Measurements from ENCODE around the gene MCC. TPM values are rescaled to one million over a fixed set of nuclear protein-coding genes. Genes with fewer than 3 reads are reported as not detected.

Gene MCC
- total and polyA plus RNA-seq, 2 experiments from 2014 or later, result 3.4 to 8.8 TPM

GRCh38 chr5:113034182-113034773 lies 454.0 kb downstream of the MCC start:
- H3K36me3 ChIP-seq (ENCODE audit: low read depth), result no peaks in the 10 kb centered on the region
- H3K4me3 ChIP-seq, result no peak overlapping the region
- H3F3A ChIP-seq (ENCODE audit: insufficient read depth), result peaks cover 31% of the 10 kb centered on the region
- in situ Hi-C loops (cut with MboI), result no loop called here
- no peaks in the 10 kb centered on the region for H3K9me2 ChIP-seq (ENCODE audit: insufficient read depth)
- peak; percentile 98 for DNase-seq
- H4K20me1 ChIP-seq (ENCODE audit: insufficient read depth), result no peaks in the 10 kb centered on the region
- H3K27me3 ChIP-seq (replicated peaks; ENCODE audit: insufficient read depth), result no peaks in the 10 kb centered on the region
- H2AFZ ChIP-seq, result no peak overlapping the region
- no peaks in the 10 kb centered on the region for H3K79me2 ChIP-seq (ENCODE audit: insufficient read depth)
- H3K9ac ChIP-seq, result no peak overlapping the region
- H3K4me2 ChIP-seq (ENCODE audit: unreplicated experiment), result peak overlapping the region; percentile 55
- no peaks in the 10 kb centered on the region for H3K9me3 ChIP-seq (ENCODE audit: low read depth)
- peak overlapping the region; percentile 46 for H3K27ac ChIP-seq
- H3K4me1 ChIP-seq (ENCODE audit: insufficient read depth), result peaks cover 42% of the 10 kb centered on the region
- TF ChIP-seq EZH2phosphoT487 (IDR thresholded peaks at IDR 0.05; ENCODE audit: insufficient read depth, low read depth) (0 out of 2 replicates have a peak, but pooled peaks have one; percentile 71), EZH2 (IDR thresholded peaks at IDR 0.05; ENCODE audit: insufficient read depth, poor library complexity, severe bottlenecking) (no peak)
- WGBS, 2 experiments (ENCODE audit: low coverage in 1 of 2, low lambda C conversion rate in 2 of 2, missing lambda C conversion rate in 2 of 2), result 52 to 53% methylated on average over 13 of the region's 13 CpGs

- WGBS, 2 experiments (ENCODE audit: low coverage in 1 of 2, low lambda C conversion rate in 2 of 2, missing lambda C conversion rate in 2 of 2), result 98% methylated on average over 2 of the region's 2 CpGs
- H3K27ac ChIP-seq, result no peak overlapping the region
- H3K4me3 ChIP-seq, result no peak overlapping the region
- no peaks in the 10 kb centered on the region; the same call in 1 of the 2 replicates for H3K36me3 ChIP-seq (ENCODE audit: low read depth)
- H2AFZ ChIP-seq, result no peak overlapping the region
- no peaks in the 10 kb centered on the region for H4K20me1 ChIP-seq (ENCODE audit: insufficient read depth)
- H3K4me1 ChIP-seq (ENCODE audit: insufficient read depth), result peaks cover 37% of the 10 kb centered on the region
- no peak overlapping the region for H3K4me2 ChIP-seq (ENCODE audit: unreplicated experiment)
- peaks cover 42% of the 10 kb centered on the region for H3F3A ChIP-seq (ENCODE audit: insufficient read depth)
- no peak for DNase-seq
- no peaks in the 10 kb centered on the region for H3K27me3 ChIP-seq (replicated peaks; ENCODE audit: insufficient read depth)
- no peaks in the 10 kb centered on the region for H3K9me3 ChIP-seq (ENCODE audit: low read depth)
- H3K9me2 ChIP-seq (ENCODE audit: insufficient read depth), result no peaks in the 10 kb centered on the region
- H3K79me2 ChIP-seq (ENCODE audit: insufficient read depth), result no peaks in the 10 kb centered on the region
- in situ Hi-C loops (cut with MboI), result no loop called here
- no peak overlapping the region for H3K9ac ChIP-seq
- TF ChIP-seq EZH2phosphoT487 (IDR thresholded peaks at IDR 0.05; ENCODE audit: insufficient read depth, low read depth) (no peak), EZH2 (IDR thresholded peaks at IDR 0.05; ENCODE audit: insufficient read depth, poor library complexity, severe bottlenecking) (no peak)
Measured at GRCh38 chr5:113031557-113031956, 456.7 kb downstream of the MCC start.

DNA sequence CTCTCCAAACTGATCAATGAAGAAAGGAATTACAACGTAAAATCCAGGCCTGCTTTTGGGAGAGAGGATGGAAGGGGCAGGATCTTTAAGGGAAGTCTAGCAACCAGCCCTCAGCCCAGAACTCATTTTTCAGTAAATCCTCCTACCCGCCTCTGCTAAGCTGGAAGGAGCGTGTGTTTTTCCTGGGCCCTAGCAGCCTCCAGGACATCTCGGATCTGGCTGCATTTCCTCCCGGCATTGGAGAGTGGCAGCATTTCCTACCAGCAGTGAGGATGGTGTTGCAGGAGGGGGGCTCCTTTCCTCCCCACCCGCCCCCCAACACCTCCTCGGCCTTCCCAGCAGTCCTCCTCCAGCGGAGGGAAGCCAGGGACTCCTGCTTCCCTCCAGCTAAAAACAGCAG lies 457.1 kb downstream of the MCC start:
- in situ Hi-C loops (cut with MboI), result no loop called here

DNA sequence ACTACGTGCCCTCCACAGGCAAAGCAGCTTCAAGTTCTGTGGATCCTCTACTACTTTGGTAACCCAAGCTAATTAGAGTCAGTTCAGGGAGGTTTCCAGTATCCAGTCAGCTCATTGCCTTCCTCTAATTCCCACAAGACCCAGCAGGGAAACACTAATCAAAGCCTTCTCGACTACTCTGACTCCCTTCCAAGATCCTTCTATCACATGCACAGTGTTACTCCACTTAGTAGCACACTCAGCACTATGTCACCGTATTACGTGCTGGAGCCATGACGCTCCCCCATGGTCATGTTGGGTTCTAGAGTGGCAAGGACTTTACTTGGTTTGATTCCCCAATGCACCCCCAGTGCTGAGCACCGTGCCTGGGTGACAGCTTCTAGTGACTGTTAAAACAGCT lies 458.6 kb downstream of the MCC start:
- H3K4me3 ChIP-seq, result no peak overlapping the region
- H3K79me2 ChIP-seq (ENCODE audit: insufficient read depth), result no peaks in the 10 kb centered on the region
- no peaks in the 10 kb centered on the region for H3K9me2 ChIP-seq (ENCODE audit: insufficient read depth)
- peak overlapping the region; percentile 30 for H3K4me2 ChIP-seq (ENCODE audit: unreplicated experiment)
- 32 to 33% methylated on average over 6 of the region's 6 CpGs for WGBS, 2 experiments (ENCODE audit: low coverage in 1 of 2, low lambda C conversion rate in 2 of 2, missing lambda C conversion rate in 2 of 2)
- H3K9me3 ChIP-seq (ENCODE audit: low read depth), result no peaks in the 10 kb centered on the region
- peaks cover 27% of the 10 kb centered on the region for H3K4me1 ChIP-seq (ENCODE audit: insufficient read depth)
- DNase-seq, result peak; percentile 91
- no peaks in the 10 kb centered on the region; the same call in 1 of the 2 replicates for H3K36me3 ChIP-seq (ENCODE audit: low read depth)
- H3K27ac ChIP-seq, result peak overlapping the region; percentile 64
- in situ Hi-C loops (cut with MboI), result no loop called here
- no peak overlapping the region for H2AFZ ChIP-seq
- H3K27me3 ChIP-seq (replicated peaks; ENCODE audit: insufficient read depth), result no peaks in the 10 kb centered on the region
- H3F3A ChIP-seq (ENCODE audit: insufficient read depth), result peaks cover 37% of the 10 kb centered on the region
- TF ChIP-seq EZH2 (IDR thresholded peaks at IDR 0.05; ENCODE audit: insufficient read depth, poor library complexity, severe bottlenecking), result no peak
- TF ChIP-seq EZH2phosphoT487 (IDR thresholded peaks at IDR 0.05; ENCODE audit: insufficient read depth, low read depth), result no peak
- H4K20me1 ChIP-seq (ENCODE audit: insufficient read depth), result no peaks in the 10 kb centered on the region
- peak overlapping the region; percentile 5; the same call in 1 of the 2 replicates for H3K9ac ChIP-seq

More for the DNA sequence above, 457.1 kb downstream of the MCC start:
- Histone ChIP-seq H4K20me1 (ENCODE audit: insufficient read depth) (no peaks in the 10 kb centered on the region), H3K36me3 (ENCODE audit: low read depth) (no peaks in the 10 kb centered on the region; the same call in 1 of the 2 replicates), H3K4me1 (ENCODE audit: insufficient read depth) (peaks cover 37% of the 10 kb centered on the region), H3K4me2 (ENCODE audit: unreplicated experiment) (no peak overlapping the region), H3K9me3 (ENCODE audit: low read depth) (no peaks in the 10 kb centered on the region), H3K79me2 (ENCODE audit: insufficient read depth) (no peaks in the 10 kb centered on the region), H2AFZ (no peak overlapping the region), H3K4me3 (no peak overlapping the region), H3K27ac (no peak overlapping the region), H3F3A (ENCODE audit: insufficient read depth) (peaks cover 42% of the 10 kb centered on the region), H3K9ac (no peak overlapping the region), H3K27me3 (replicated peaks; ENCODE audit: insufficient read depth) (no peaks in the 10 kb centered on the region), H3K9me2 (ENCODE audit: insufficient read depth) (no peaks in the 10 kb centered on the region)
- WGBS, 2 experiments (ENCODE audit: low coverage in 1 of 2, low lambda C conversion rate in 2 of 2, missing lambda C conversion rate in 2 of 2), result 79 to 90% methylated on average over 8 of the region's 8 CpGs
- DNase-seq, result no peak
- TF ChIP-seq EZH2phosphoT487 (IDR thresholded peaks at IDR 0.05; ENCODE audit: insufficient read depth, low read depth) (no peak), EZH2 (IDR thresholded peaks at IDR 0.05; ENCODE audit: insufficient read depth, poor library complexity, severe bottlenecking) (no peak)
